Activated naive CD8-positive, alpha-beta T cell treated with anti-CD3 and anti-CD28 coated beads for 36 hours (primary cell): ENCODE results near the gene CAMK2B. TPM values are rescaled to one million over a fixed set of nuclear protein-coding genes. Genes with fewer than 3 reads are reported as not detected.

ENCODE experiments used
- DNase-seq: peaks from one replicate; pipeline ENCODE4 v3.0.0; 2021
- H3K27ac Mint-ChIP-seq: one replicate; pipeline ENCODE4 v1.8.0; 2022; ENCODE audit warnings: mild to moderate bottlenecking, moderate library complexity, mixed read lengths
- H3K27me3 Mint-ChIP-seq: one replicate; pipeline ENCODE4 v1.8.0; 2022; ENCODE audit warnings: mild to moderate bottlenecking, mixed read lengths
- H3K36me3 Mint-ChIP-seq: one replicate; pipeline ENCODE4 v1.8.0; 2021; ENCODE audit warnings: mild to moderate bottlenecking, mixed read lengths
- H3K4me1 Mint-ChIP-seq: one replicate; pipeline ENCODE4 v1.8.0; 2021; ENCODE audit warnings: mixed read lengths
- H3K4me3 Mint-ChIP-seq: one replicate; pipeline ENCODE4 v1.8.0; 2022; ENCODE audit warnings: mild to moderate bottlenecking, moderate library complexity, mixed read lengths
- H3K9me3 Mint-ChIP-seq: one replicate; pipeline ENCODE4 v1.8.0; 2022; ENCODE audit warnings: mixed read lengths
- total RNA-seq, 2 experiments: library from RNA; stranded (reverse); gene quantifications; one replicate each; pipeline ENCODE4 v1.2.3, GENCODE V29; 2021

Gene CAMK2B
- total RNA-seq, 2 experiments from 2014 or later = 0.62 to 0.97 TPM

GRCh38 chr7:44194562-44195145 is 130.7 kb downstream of the CAMK2B start:
- Mint-ChIP-seq H3K4me1 (peaks cover 12% of the 10 kb centered on the region), H3K4me3 (no peak overlapping the region), H3K27ac (no peak overlapping the region), H3K36me3 (peaks cover 2% of the 10 kb centered on the region), H3K9me3 (no peaks in the 10 kb centered on the region), H3K27me3 (peaks cover 9% of the 10 kb centered on the region)
- DNase-seq = no peak

- H3K27ac Mint-ChIP-seq = peak overlapping the region; percentile 36
Observed at GRCh38 chr7:44194069-44194468, 131.3 kb downstream of the CAMK2B start.

GRCh38 chr7:44193011-44193802 is 132.2 kb downstream of the CAMK2B start:
- Mint-ChIP-seq H3K36me3 (peaks cover 2% of the 10 kb centered on the region), H3K4me1 (peaks cover 12% of the 10 kb centered on the region), H3K27ac (peak overlapping the region; percentile 36), H3K9me3 (no peaks in the 10 kb centered on the region), H3K4me3 (no peak overlapping the region), H3K27me3 (peaks cover 9% of the 10 kb centered on the region)
- no peak for DNase-seq

More at GRCh38 chr7:44194069-44194468, 131.3 kb downstream of the CAMK2B start:
- Mint-ChIP-seq H3K9me3 (no peaks in the 10 kb centered on the region), H3K27me3 (peaks cover 9% of the 10 kb centered on the region), H3K4me1 (peaks cover 12% of the 10 kb centered on the region), H3K4me3 (no peak overlapping the region), H3K36me3 (peaks cover 2% of the 10 kb centered on the region)
- DNase-seq = peak; percentile 53

GRCh38 chr7:44191171-44191570 is 134.2 kb downstream of the CAMK2B start:
- no peaks in the 10 kb centered on the region for H3K9me3 Mint-ChIP-seq
- H3K27me3 Mint-ChIP-seq = peaks cover 4% of the 10 kb centered on the region
- no peak for DNase-seq
- H3K27ac Mint-ChIP-seq = no peak overlapping the region
- peaks cover 2% of the 10 kb centered on the region for H3K36me3 Mint-ChIP-seq
- no peak overlapping the region for H3K4me3 Mint-ChIP-seq
- H3K4me1 Mint-ChIP-seq = peaks cover 8% of the 10 kb centered on the region

- H3K27me3 Mint-ChIP-seq = peaks cover 4% of the 10 kb centered on the region
- no peaks in the 10 kb centered on the region for H3K9me3 Mint-ChIP-seq
- H3K27ac Mint-ChIP-seq = no peak overlapping the region
- H3K36me3 Mint-ChIP-seq = peaks cover 2% of the 10 kb centered on the region
- no peak for DNase-seq
- peaks cover 6% of the 10 kb centered on the region for H3K4me1 Mint-ChIP-seq
- H3K4me3 Mint-ChIP-seq = no peak overlapping the region
Observed at GRCh38 chr7:44189993-44190872, 135.2 kb downstream of the CAMK2B start.

- peaks cover 6% of the 10 kb centered on the region for H3K4me1 Mint-ChIP-seq
- no peak within 1 kb of the TSS for H3K4me3 Mint-ChIP-seq
- no peaks in the 10 kb centered on the region for H3K9me3 Mint-ChIP-seq
- H3K36me3 Mint-ChIP-seq = peaks cover 2% of the 10 kb centered on the region
- no peak for DNase-seq
- H3K27me3 Mint-ChIP-seq = peaks cover 4% of the 10 kb centered on the region
- no peak within 1 kb of the TSS for H3K27ac Mint-ChIP-seq
Observed at GRCh38 chr7:44189286-44189992, 136.0 kb downstream of the CAMK2B start, which contains the start of gene GCK. GCK (minus strand) TSS chr7:44189439; CDS start chr7:44188953, 486 bp downstream.

GRCh38 chr7:44188480-44189225 is 136.7 kb downstream of the CAMK2B start:
- no peak overlapping the region for H3K27ac Mint-ChIP-seq
- no peak overlapping the region for H3K4me3 Mint-ChIP-seq
- no peak for DNase-seq
- H3K9me3 Mint-ChIP-seq = no peaks in the 10 kb centered on the region
- H3K36me3 Mint-ChIP-seq = no peaks in the 10 kb centered on the region
- peaks cover under 1% of the 10 kb centered on the region for H3K4me1 Mint-ChIP-seq
- H3K27me3 Mint-ChIP-seq = peaks cover 4% of the 10 kb centered on the region

GRCh38 chr7:44187636-44188416 is 137.6 kb downstream of the CAMK2B start:
- no peaks in the 10 kb centered on the region for H3K4me1 Mint-ChIP-seq
- peaks cover 2% of the 10 kb centered on the region for H3K27me3 Mint-ChIP-seq
- H3K27ac Mint-ChIP-seq = no peak overlapping the region
- DNase-seq = no peak
- H3K36me3 Mint-ChIP-seq = no peaks in the 10 kb centered on the region
- H3K9me3 Mint-ChIP-seq = no peaks in the 10 kb centered on the region
- no peak overlapping the region for H3K4me3 Mint-ChIP-seq

- no peak for DNase-seq
- H3K4me3 Mint-ChIP-seq = no peak overlapping the region
- no peaks in the 10 kb centered on the region for H3K27me3 Mint-ChIP-seq
- no peak overlapping the region for H3K27ac Mint-ChIP-seq
- no peaks in the 10 kb centered on the region for H3K9me3 Mint-ChIP-seq
- H3K36me3 Mint-ChIP-seq = no peaks in the 10 kb centered on the region
- H3K4me1 Mint-ChIP-seq = no peaks in the 10 kb centered on the region
Observed at GRCh38 chr7:44186736-44187135, 138.7 kb downstream of the CAMK2B start.

GRCh38 chr7:44185729-44186128 is 139.7 kb downstream of the CAMK2B start:
- H3K27me3 Mint-ChIP-seq = no peaks in the 10 kb centered on the region
- H3K36me3 Mint-ChIP-seq = no peaks in the 10 kb centered on the region
- no peak overlapping the region for H3K4me3 Mint-ChIP-seq
- no peak overlapping the region for H3K27ac Mint-ChIP-seq
- no peak for DNase-seq
- H3K4me1 Mint-ChIP-seq = no peaks in the 10 kb centered on the region
- no peaks in the 10 kb centered on the region for H3K9me3 Mint-ChIP-seq

- no peaks in the 10 kb centered on the region for H3K9me3 Mint-ChIP-seq
- no peaks in the 10 kb centered on the region for H3K36me3 Mint-ChIP-seq
- H3K4me3 Mint-ChIP-seq = no peak overlapping the region
- no peak overlapping the region for H3K27ac Mint-ChIP-seq
- no peak for DNase-seq
- no peaks in the 10 kb centered on the region for H3K4me1 Mint-ChIP-seq
- H3K27me3 Mint-ChIP-seq = no peaks in the 10 kb centered on the region
Observed at GRCh38 chr7:44184873-44185446, 140.4 kb downstream of the CAMK2B start.

GRCh38 chr7:44184206-44184872 is 141.1 kb downstream of the CAMK2B start:
- no peaks in the 10 kb centered on the region for H3K36me3 Mint-ChIP-seq
- no peak overlapping the region for H3K27ac Mint-ChIP-seq
- H3K9me3 Mint-ChIP-seq = no peaks in the 10 kb centered on the region
- H3K27me3 Mint-ChIP-seq = no peaks in the 10 kb centered on the region
- H3K4me1 Mint-ChIP-seq = no peaks in the 10 kb centered on the region
- no peak for DNase-seq
- no peak overlapping the region for H3K4me3 Mint-ChIP-seq

GRCh38 chr7:44183386-44183785 is 142.0 kb downstream of the CAMK2B start:
- H3K27ac Mint-ChIP-seq = no peak overlapping the region
- no peaks in the 10 kb centered on the region for H3K9me3 Mint-ChIP-seq
- H3K4me1 Mint-ChIP-seq = no peaks in the 10 kb centered on the region
- no peak for DNase-seq
- H3K4me3 Mint-ChIP-seq = no peak overlapping the region
- H3K36me3 Mint-ChIP-seq = no peaks in the 10 kb centered on the region
- no peaks in the 10 kb centered on the region for H3K27me3 Mint-ChIP-seq
